ENCODE data around the gene CPXM1. TPM values are rescaled to one million over a fixed set of nuclear protein-coding genes. Genes with fewer than 3 reads are reported as not detected.

Gene CPXM1
- total RNA-seq, 6 experiments from 2014 or later, result 0.10 TPM; not detected in 5

DNA sequence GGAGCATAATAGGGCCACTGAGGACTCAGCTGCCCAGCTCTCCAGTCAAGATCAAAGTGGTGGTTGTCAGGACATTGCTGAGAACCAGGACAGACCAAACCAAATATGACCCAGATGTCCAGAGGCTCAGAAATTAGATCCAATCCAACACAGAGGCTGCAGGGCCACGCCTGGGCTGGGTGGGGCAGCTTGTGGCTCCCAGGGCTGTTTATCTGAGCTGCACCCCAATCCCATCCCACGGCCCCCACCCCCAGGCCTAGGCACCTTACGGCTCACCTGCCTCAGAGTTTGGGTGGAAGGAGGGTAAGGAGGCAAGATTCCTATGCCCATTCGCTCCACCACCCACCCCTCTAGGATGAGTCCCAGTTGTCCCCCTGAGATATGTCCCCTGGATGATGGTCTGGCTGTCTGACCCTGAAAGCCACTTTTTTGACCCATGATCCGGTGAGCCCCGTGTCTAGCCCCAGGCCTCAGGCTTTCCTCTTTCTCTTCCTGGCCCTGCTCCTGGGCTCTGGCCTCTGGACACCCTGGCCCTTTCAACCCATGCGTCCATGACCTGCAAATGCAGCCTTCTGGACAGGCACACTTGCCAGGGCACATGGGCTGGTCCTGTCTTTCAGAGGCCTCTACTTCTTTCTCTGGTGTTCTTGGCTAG is 40.0 kb downstream of the CPXM1 start:
- Mint-ChIP-seq H3K9me3 (no peaks in the 10 kb centered on the region), H3K27ac (no peak overlapping the region), H3K27me3 (ENCODE audit: insufficient read depth) (peaks cover 37% of the 10 kb centered on the region), H3K36me3 (ENCODE audit: low read depth) (no peaks in the 10 kb centered on the region), H3K4me1 (ENCODE audit: low read depth) (0 out of 2 replicates have a peak, but pooled peaks cover 7% of the 10 kb centered on the region), H3K4me3 (no peak overlapping the region)
- no peak for DNase-seq
- TF ChIP-seq, protein P1, sequence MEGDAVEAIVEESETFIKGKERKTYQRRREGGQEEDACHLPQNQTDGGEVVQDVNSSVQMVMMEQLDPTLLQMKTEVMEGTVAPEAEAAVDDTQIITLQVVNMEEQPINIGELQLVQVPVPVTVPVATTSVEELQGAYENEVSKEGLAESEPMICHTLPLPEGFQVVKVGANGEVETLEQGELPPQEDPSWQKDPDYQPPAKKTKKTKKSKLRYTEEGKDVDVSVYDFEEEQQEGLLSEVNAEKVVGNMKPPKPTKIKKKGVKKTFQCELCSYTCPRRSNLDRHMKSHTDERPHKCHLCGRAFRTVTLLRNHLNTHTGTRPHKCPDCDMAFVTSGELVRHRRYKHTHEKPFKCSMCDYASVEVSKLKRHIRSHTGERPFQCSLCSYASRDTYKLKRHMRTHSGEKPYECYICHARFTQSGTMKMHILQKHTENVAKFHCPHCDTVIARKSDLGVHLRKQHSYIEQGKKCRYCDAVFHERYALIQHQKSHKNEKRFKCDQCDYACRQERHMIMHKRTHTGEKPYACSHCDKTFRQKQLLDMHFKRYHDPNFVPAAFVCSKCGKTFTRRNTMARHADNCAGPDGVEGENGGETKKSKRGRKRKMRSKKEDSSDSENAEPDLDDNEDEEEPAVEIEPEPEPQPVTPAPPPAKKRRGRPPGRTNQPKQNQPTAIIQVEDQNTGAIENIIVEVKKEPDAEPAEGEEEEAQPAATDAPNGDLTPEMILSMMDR (IDR thresholded peaks at IDR 0.05), result no peak

DNA sequence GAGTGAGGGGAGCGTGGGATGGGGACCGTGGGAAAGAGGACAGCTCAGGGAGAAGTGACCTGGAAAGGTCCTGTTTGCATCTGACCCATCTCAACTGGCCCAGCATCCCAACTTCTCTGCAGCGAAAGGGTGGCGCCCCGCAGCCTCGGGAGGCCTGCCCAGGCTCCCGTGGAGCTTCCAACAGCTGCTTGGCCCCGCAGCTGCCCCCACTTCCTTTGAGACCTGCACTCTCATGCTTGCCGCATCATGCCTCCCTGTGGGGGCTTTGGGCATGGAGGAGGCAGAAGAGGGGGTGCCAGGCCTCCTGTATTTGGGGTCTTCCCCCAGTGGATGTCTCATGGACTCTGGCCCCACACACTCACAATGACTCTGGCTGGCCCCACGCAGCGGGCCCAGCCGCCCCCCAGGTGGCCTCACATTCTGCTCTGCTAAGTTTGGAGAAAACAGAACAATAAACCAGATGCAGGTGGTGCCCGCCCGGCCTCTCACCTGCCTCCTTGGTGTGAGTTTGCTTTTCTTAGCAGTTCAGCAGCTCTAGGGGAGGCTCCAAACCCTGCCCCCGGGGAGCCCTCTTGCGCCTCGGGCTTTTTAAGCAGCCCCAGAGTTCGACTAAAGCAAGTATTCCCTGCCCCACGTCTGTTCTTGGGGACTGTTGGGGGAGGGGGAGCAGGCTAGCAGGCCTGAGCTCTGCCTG is 40.7 kb downstream of the CPXM1 start:
- no peaks in the 10 kb centered on the region for H3K9me3 Mint-ChIP-seq
- no peak for DNase-seq
- no peak overlapping the region for H3K27ac Mint-ChIP-seq
- no peaks in the 10 kb centered on the region for H3K36me3 Mint-ChIP-seq (ENCODE audit: low read depth)
- H3K4me3 Mint-ChIP-seq, result no peak overlapping the region
- H3K4me1 Mint-ChIP-seq (ENCODE audit: low read depth), result 0 out of 2 replicates have a peak, but pooled peaks cover 7% of the 10 kb centered on the region
- TF ChIP-seq, protein P1 (IDR thresholded peaks at IDR 0.05), result no peak
- peaks cover 44% of the 10 kb centered on the region for H3K27me3 Mint-ChIP-seq (ENCODE audit: insufficient read depth)

DNA sequence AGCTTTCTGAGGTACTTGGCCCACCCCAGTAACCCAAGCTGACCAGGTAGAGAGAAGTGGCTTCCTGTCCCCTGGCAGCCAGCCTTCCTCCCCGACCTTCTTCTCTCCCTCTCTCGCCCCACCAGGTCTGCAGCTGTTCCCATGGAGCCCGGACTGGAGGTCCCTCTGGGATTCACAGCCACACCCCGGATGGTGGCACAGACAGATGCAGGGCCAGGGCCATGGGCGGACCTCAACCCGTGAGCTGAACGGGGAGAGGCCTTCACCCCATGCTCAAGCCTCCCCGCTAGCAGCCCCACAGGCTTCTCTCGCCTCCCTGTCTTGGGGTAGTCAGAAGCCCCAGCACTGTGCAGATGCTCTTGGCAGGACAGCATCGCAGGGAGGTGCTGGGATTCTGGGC is 41.3 kb downstream of the CPXM1 start:
- no peak overlapping the region for H3K4me3 Mint-ChIP-seq
- DNase-seq, result no peak
- H3K4me1 Mint-ChIP-seq (ENCODE audit: low read depth), result 0 out of 2 replicates have a peak, but pooled peaks cover 7% of the 10 kb centered on the region
- H3K27me3 Mint-ChIP-seq (ENCODE audit: insufficient read depth), result peaks cover 50% of the 10 kb centered on the region
- no peaks in the 10 kb centered on the region for H3K36me3 Mint-ChIP-seq (ENCODE audit: low read depth)
- H3K9me3 Mint-ChIP-seq, result no peaks in the 10 kb centered on the region
- no peak overlapping the region for H3K27ac Mint-ChIP-seq
- TF ChIP-seq, protein P1 (IDR thresholded peaks at IDR 0.05), result no peak

DNA sequence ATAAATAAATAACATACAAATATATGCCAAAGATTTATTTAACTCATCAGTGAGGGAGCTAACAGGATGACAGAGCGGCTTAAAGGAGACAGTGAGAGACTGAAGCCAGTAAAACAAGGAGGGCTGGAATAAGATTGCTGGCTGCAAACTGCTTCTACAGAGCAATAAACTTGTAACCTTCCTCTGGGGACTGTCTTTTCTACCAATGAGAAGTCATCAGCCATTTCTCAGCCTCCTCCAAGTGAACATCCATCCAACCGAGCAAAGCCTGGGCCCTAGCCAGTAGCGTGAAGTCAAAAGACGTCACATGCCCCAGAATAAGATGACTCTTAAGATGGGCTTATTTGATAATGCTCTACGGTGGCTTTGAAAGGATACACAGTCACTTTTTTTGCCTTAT is 42.5 kb downstream of the CPXM1 start:
- no peak overlapping the region for H3K4me3 Mint-ChIP-seq
- no peak overlapping the region for H3K27ac Mint-ChIP-seq
- no peaks in the 10 kb centered on the region for H3K36me3 Mint-ChIP-seq (ENCODE audit: low read depth)
- TF ChIP-seq, protein P1 (IDR thresholded peaks at IDR 0.05), result no peak
- H3K4me1 Mint-ChIP-seq (ENCODE audit: low read depth), result peaks cover 11% of the 10 kb centered on the region; the same call in 1 of the 2 replicates
- H3K27me3 Mint-ChIP-seq (ENCODE audit: insufficient read depth), result peaks cover 54% of the 10 kb centered on the region
- no peaks in the 10 kb centered on the region for H3K9me3 Mint-ChIP-seq
- no peak for DNase-seq

DNA sequence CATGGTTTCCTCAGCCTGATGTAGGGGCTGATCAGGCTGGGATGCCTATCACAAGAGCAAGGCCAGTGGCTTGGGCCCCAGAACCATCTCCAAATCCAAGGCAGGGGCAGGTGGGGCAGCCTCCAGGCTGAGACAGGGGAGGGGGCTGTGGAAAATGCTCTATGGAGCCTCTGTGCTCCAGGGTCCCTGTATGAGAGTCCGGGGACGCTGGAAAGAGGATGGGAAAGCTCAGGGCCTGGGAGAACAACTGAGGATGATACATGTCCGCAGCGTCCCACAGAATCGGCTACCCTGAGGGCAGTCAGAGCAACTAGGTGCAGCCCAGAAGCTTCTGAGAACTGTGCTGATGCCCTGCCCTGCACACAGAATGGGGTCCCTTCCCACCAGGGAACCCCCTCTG is 43.4 kb downstream of the CPXM1 start:
- TF ChIP-seq, protein P1 (IDR thresholded peaks at IDR 0.05), result no peak
- peaks cover 49% of the 10 kb centered on the region for H3K27me3 Mint-ChIP-seq (ENCODE audit: insufficient read depth)
- H3K4me1 Mint-ChIP-seq (ENCODE audit: low read depth), result peaks cover 15% of the 10 kb centered on the region
- H3K27ac Mint-ChIP-seq, result no peak overlapping the region
- DNase-seq, result no peak
- H3K9me3 Mint-ChIP-seq, result no peaks in the 10 kb centered on the region
- no peak overlapping the region for H3K4me3 Mint-ChIP-seq
- H3K36me3 Mint-ChIP-seq (ENCODE audit: low read depth), result no peaks in the 10 kb centered on the region
